ENCODE measurements around the gene SH2D3C. TPM values are rescaled to one million over a fixed set of nuclear protein-coding genes. Genes with fewer than 3 reads are reported as not detected.

Gene SH2D3C
- total RNA-seq, 2 experiments from 2014 or later, result 27.2 to 27.3 TPM

DNA sequence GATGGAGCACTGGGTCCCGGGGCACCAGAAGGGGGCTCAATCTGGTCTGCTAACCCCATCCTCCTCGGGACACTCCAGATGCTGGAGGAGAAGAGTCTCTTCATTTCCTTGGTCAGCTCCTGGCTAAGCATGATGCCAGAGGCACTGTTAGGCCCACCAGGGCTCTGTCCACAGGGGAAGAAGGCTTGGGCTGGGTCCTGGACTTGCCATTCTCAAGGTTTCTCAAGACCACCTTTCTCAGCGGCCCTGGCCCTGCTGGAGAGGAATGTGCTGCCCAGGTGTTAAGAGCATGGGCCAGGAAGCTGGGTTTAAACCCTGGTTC is 7.9 kb downstream of the SH2D3C start:
- H3K4me1 Mint-ChIP-seq (ENCODE audit: low read depth), result peaks cover 62% of the 10 kb centered on the region
- no peak for DNase-seq
- H3K27ac Mint-ChIP-seq, result peak overlapping the region; percentile 91
- peaks cover 19% of the 10 kb centered on the region for H3K36me3 Mint-ChIP-seq (ENCODE audit: low read depth)
- CTCF ChIA-PET, result interaction anchor here (0.8 to 2.2 kb wide), 4 partner anchors 13 to 36 kb away, joined by 3 to 18 read pairs (median 6); partner anchors contain the start of genes CDK9 and TOR2A
- intact Hi-C loops (cut with micrococcal nuclease), result loop anchor here (2.0 to 10.0 kb wide), 4 partner anchors 212 to 918 kb away; partner anchors contain the start of genes EEIG1 and SET
- H3K27me3 Mint-ChIP-seq (ENCODE audit: low read depth), result no peaks in the 10 kb centered on the region
- peak overlapping the region; percentile 90 for H3K4me3 Mint-ChIP-seq
- H3K9me3 Mint-ChIP-seq, result no peaks in the 10 kb centered on the region

- intact Hi-C loops (cut with micrococcal nuclease), result loop anchor here (2.0 to 10.0 kb wide), 4 partner anchors 212 to 919 kb away; partner anchors contain the start of genes EEIG1 and SET
- H3K4me1 Mint-ChIP-seq (ENCODE audit: low read depth), result peaks cover 66% of the 10 kb centered on the region
These were observed 8.4 kb downstream of the SH2D3C start for GRCh38 chr9:127769929-127770582.

GRCh38 chr9:127769101-127769500 is 9.4 kb downstream of the SH2D3C start:
- H3K9me3 Mint-ChIP-seq, result no peaks in the 10 kb centered on the region
- CTCF ChIA-PET, result interaction anchor here (0.5 to 1.8 kb wide), 4 partner anchors 15 to 149 kb away, joined by 3 to 7 read pairs (median 4); partner anchors contain the start of gene TOR2A
- peaks cover 18% of the 10 kb centered on the region for H3K36me3 Mint-ChIP-seq (ENCODE audit: low read depth)
- peak overlapping the region; percentile 51 for H3K27ac Mint-ChIP-seq
- intact Hi-C loops (cut with micrococcal nuclease), result no loop called here
- peaks cover 68% of the 10 kb centered on the region for H3K4me1 Mint-ChIP-seq (ENCODE audit: low read depth)
- DNase-seq, result no peak
- no peaks in the 10 kb centered on the region for H3K27me3 Mint-ChIP-seq (ENCODE audit: low read depth)
- H3K4me3 Mint-ChIP-seq, result peak overlapping the region; percentile 2

More at GRCh38 chr9:127769929-127770582, 8.4 kb downstream of the SH2D3C start:
- CTCF ChIA-PET, result interaction anchor here (0.5 to 2.2 kb wide), 5 partner anchors 14 to 35 kb away, joined by 3 to 18 read pairs (median 5); partner anchors contain the start of gene TOR2A
- H3K9me3 Mint-ChIP-seq, result no peaks in the 10 kb centered on the region
- DNase-seq, result peak; percentile 24
- no peaks in the 10 kb centered on the region for H3K27me3 Mint-ChIP-seq (ENCODE audit: low read depth)
- peak overlapping the region; percentile 90 for H3K4me3 Mint-ChIP-seq
- peaks cover 21% of the 10 kb centered on the region for H3K36me3 Mint-ChIP-seq (ENCODE audit: low read depth)
- H3K27ac Mint-ChIP-seq, result peak overlapping the region; percentile 91

DNA sequence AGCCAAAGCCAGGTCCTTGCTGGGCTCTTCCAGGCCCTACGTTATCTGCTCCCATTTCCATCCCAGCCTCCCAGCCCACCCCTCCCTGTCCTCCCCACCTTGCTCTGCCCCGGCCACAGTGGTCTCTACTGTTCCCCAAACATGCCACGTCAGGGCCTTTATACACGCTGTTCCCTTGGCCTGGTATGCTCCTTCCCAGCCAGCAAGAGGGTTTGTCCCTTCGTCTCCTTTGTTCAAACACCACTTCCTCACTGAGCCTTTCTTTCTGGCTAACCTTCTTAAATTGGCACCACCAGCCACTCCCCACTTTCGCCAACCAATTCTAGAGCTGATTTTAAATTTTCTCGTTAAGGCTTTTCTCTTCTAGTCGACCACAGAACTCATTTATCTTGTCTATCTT is 9.8 kb downstream of the SH2D3C start:
- Mint-ChIP-seq H3K4me3 (no peak overlapping the region), H3K36me3 (ENCODE audit: low read depth) (peaks cover 15% of the 10 kb centered on the region), H3K27me3 (ENCODE audit: low read depth) (no peaks in the 10 kb centered on the region), H3K27ac (peak overlapping the region; percentile 51), H3K9me3 (no peaks in the 10 kb centered on the region), H3K4me1 (ENCODE audit: low read depth) (peaks cover 72% of the 10 kb centered on the region)
- intact Hi-C loops (cut with micrococcal nuclease), result no loop called here
- no peak for DNase-seq
- CTCF ChIA-PET, result interaction anchor here (0.6 to 1.8 kb wide), 3 partner anchors 16 to 148 kb away, joined by 4 to 5 read pairs (median 4); partner anchors contain the start of gene TOR2A

GRCh38 chr9:127767909-127768331 is 10.5 kb downstream of the SH2D3C start:
- Mint-ChIP-seq H3K27me3 (ENCODE audit: low read depth) (no peaks in the 10 kb centered on the region), H3K4me1 (ENCODE audit: low read depth) (peaks cover 74% of the 10 kb centered on the region), H3K27ac (peak overlapping the region; percentile 53), H3K9me3 (no peaks in the 10 kb centered on the region), H3K36me3 (ENCODE audit: low read depth) (peaks cover 15% of the 10 kb centered on the region), H3K4me3 (no peak overlapping the region)
- intact Hi-C loops (cut with micrococcal nuclease), result no loop called here
- CTCF ChIA-PET, result interaction anchor here (0.7 to 4.8 kb wide), 8 partner anchors 8 to 102 kb away, joined by 3 to 17 read pairs (median 4); partner anchors contain the start of gene TOR2A
- DNase-seq, result no peak

DNA sequence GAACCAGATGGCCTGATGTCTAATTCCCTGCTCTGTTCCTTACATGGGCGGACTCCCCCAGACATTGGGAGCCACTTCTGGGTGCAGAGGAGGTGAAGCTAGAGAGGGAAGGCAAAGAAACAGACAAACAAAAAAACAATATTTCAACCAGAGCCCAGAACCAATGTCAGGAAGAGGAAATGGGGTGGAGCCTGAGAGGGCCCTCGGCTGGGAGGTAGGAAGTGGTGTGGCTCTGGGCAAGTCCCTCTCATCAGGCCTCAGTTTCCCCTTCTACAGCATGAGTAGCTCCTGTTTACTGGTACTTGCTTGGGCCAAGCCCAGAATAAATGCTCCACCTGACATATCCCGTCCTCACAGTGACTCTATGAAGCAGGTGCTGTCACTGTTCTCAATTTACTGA is 11.1 kb downstream of the SH2D3C start:
- Mint-ChIP-seq H3K27ac (peak overlapping the region; percentile 88), H3K4me3 (peak overlapping the region; percentile 41), H3K9me3 (no peaks in the 10 kb centered on the region), H3K27me3 (ENCODE audit: low read depth) (no peaks in the 10 kb centered on the region), H3K4me1 (ENCODE audit: low read depth) (peaks cover 72% of the 10 kb centered on the region), H3K36me3 (ENCODE audit: low read depth) (peaks cover 15% of the 10 kb centered on the region)
- CTCF ChIA-PET, result interaction anchor here (0.7 to 4.8 kb wide), 10 partner anchors 9 to 102 kb away, joined by 3 to 17 read pairs (median 4); partner anchors contain the start of gene TOR2A
- DNase-seq, result peak; percentile 53
- intact Hi-C loops (cut with micrococcal nuclease), result no loop called here

DNA sequence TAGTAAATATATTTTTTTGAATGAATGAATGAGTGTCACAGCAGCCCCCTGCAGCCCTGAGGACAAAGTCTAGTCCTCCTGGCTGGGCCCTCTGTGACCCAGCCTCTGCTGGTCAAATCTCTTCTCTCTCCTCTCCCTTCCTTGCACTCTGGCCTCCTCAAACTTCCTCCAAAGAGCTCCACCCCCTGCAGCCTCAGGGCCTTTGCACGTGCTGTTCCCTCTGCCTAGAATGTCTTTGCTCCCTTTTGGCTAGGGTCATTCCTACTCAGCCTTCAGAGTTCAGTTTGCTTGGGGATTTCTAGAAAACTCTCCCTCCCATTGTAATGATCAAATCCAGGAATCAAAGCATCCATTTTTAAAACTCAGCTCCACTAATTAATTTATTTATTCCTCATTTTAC is 13.0 kb downstream of the SH2D3C start:
- Mint-ChIP-seq H3K9me3 (no peaks in the 10 kb centered on the region), H3K27ac (no peak overlapping the region), H3K36me3 (ENCODE audit: low read depth) (peaks cover 11% of the 10 kb centered on the region), H3K4me1 (ENCODE audit: low read depth) (peaks cover 56% of the 10 kb centered on the region), H3K4me3 (no peak overlapping the region), H3K27me3 (ENCODE audit: low read depth) (no peaks in the 10 kb centered on the region)
- CTCF ChIA-PET, result interaction anchor here (0.7 to 4.8 kb wide), 6 partner anchors 13 to 156 kb away, joined by 3 to 17 read pairs (median 4); partner anchors contain the start of genes SH2D3C and TOR2A
- intact Hi-C loops (cut with micrococcal nuclease), result no loop called here
- no peak for DNase-seq

GRCh38 chr9:127763918-127764384 is 14.5 kb downstream of the SH2D3C start:
- Mint-ChIP-seq H3K27me3 (ENCODE audit: low read depth) (no peaks in the 10 kb centered on the region), H3K27ac (peak overlapping the region; percentile 28), H3K4me3 (no peak overlapping the region), H3K4me1 (ENCODE audit: low read depth) (peaks cover 44% of the 10 kb centered on the region), H3K36me3 (ENCODE audit: low read depth) (peaks cover 10% of the 10 kb centered on the region), H3K9me3 (no peaks in the 10 kb centered on the region)
- CTCF ChIA-PET, result interaction anchor here (0.8 to 4.8 kb wide), 7 partner anchors 20 to 157 kb away, joined by 3 to 18 read pairs (median 4); partner anchors contain the start of gene CDK9
- intact Hi-C loops (cut with micrococcal nuclease), result no loop called here
- DNase-seq, result peak; percentile 53

DNA sequence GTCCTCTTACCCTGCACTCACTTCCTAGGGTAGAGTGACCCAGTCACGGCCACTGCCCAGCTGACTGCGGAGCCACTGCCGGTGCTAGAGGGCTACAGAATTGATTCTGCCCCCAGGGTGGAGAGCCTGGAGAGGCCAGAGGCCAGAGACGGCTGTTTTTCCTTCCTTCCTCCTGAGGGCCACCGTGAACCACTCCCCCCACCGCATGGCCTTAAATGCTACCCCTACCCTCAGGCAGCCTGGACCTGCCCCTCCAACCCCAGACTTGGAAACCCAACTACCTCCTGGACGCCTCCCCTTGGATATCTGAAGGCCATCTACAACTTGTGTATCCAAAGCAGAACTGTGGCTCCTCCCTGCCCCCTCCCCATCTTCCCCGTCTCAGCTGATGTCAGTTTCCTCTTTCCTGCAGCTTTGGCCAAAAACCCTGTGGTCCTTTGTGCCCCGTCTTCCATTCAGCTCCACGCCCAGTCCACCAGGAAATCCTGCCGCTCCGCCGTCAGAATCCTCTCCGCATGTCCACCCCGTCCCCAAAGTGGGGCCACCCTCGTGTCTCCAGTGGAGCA is 16.3 kb downstream of the SH2D3C start:
- DNase-seq, result no peak
- CTCF ChIA-PET, result interaction anchor here (1.2 to 1.9 kb wide), 2 partner anchors 18 to 28 kb away, joined by 3 to 8 read pairs; partner anchors contain the start of gene TOR2A
- no peak overlapping the region for H3K27ac Mint-ChIP-seq
- intact Hi-C loops (cut with micrococcal nuclease), result no loop called here
- H3K27me3 Mint-ChIP-seq (ENCODE audit: low read depth), result no peaks in the 10 kb centered on the region
- no peaks in the 10 kb centered on the region for H3K9me3 Mint-ChIP-seq
- H3K4me1 Mint-ChIP-seq (ENCODE audit: low read depth), result peaks cover 27% of the 10 kb centered on the region
- peaks cover 7% of the 10 kb centered on the region for H3K36me3 Mint-ChIP-seq (ENCODE audit: low read depth)
- no peak overlapping the region for H3K4me3 Mint-ChIP-seq

GRCh38 chr9:127761491-127761956 is 16.9 kb downstream of the SH2D3C start:
- Mint-ChIP-seq H3K27ac (no peak overlapping the region), H3K27me3 (ENCODE audit: low read depth) (no peaks in the 10 kb centered on the region), H3K4me3 (no peak overlapping the region), H3K9me3 (no peaks in the 10 kb centered on the region), H3K4me1 (ENCODE audit: low read depth) (peaks cover 21% of the 10 kb centered on the region), H3K36me3 (ENCODE audit: low read depth) (peaks cover 7% of the 10 kb centered on the region)
- DNase-seq, result no peak
- CTCF ChIA-PET, result no interaction called here
- intact Hi-C loops (cut with micrococcal nuclease), result no loop called here

DNA sequence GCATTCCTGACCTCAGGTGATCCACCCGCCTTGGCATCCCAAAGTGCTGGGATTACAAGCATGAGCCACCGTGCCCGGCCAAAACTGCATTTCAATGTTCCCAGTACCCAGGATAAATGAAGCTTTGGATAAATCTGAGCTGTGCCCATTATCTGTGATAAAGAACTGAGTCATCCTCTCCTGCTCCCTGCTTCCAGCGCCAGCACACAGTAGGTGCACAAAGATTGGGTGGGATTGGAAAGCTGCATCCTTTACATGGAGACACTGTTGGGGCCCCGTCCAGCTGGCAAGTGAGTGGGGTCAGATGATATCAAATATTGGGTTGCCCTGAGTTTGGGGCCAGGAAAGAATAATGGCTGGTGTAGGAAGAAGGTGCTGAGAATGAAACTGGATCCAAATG is 17.4 kb downstream of the SH2D3C start:
- no peaks in the 10 kb centered on the region for H3K9me3 Mint-ChIP-seq
- H3K4me1 Mint-ChIP-seq (ENCODE audit: low read depth), result peaks cover 16% of the 10 kb centered on the region
- no peaks in the 10 kb centered on the region for H3K27me3 Mint-ChIP-seq (ENCODE audit: low read depth)
- H3K27ac Mint-ChIP-seq, result no peak overlapping the region
- intact Hi-C loops (cut with micrococcal nuclease), result no loop called here
- CTCF ChIA-PET, result no interaction called here
- H3K36me3 Mint-ChIP-seq (ENCODE audit: low read depth), result peaks cover 3% of the 10 kb centered on the region
- no peak overlapping the region for H3K4me3 Mint-ChIP-seq
- no peak for DNase-seq

- no peaks in the 10 kb centered on the region for H3K27me3 Mint-ChIP-seq (ENCODE audit: low read depth)
- H3K9me3 Mint-ChIP-seq, result no peaks in the 10 kb centered on the region
- no peak overlapping the region for H3K27ac Mint-ChIP-seq
- DNase-seq, result no peak
- H3K36me3 Mint-ChIP-seq (ENCODE audit: low read depth), result no peaks in the 10 kb centered on the region
- H3K4me3 Mint-ChIP-seq, result no peak overlapping the region
- CTCF ChIA-PET, result no interaction called here
- intact Hi-C loops (cut with micrococcal nuclease), result no loop called here
- H3K4me1 Mint-ChIP-seq (ENCODE audit: low read depth), result peaks cover 3% of the 10 kb centered on the region
These were observed 19.6 kb downstream of the SH2D3C start for GRCh38 chr9:127758843-127759242.
